Gastroesophageal sphincter (tissue), 3 donors: ENCODE data around the gene COL18A1.

Source experiments
- CTCF ChIP-seq, 4 experiments: fragments of 200-600 bp in 2 of 4; fragments of 450-650 bp in 2 of 4; sonication (generic) in 1 of 4; IDR thresholded peaks; one replicate each; pipeline ENCODE4 v1.5.1; 2017 to 2019; ENCODE audit warnings: antibody characterized with exemption in 4 of 4, mild to moderate bottlenecking in 2 of 4, moderate library complexity in 2 of 4
- POLR2A ChIP-seq, 2 donors: fragments of 450-650 bp; IDR thresholded peaks; one replicate each; pipeline ENCODE4 v1.6.1; 2017; ENCODE audit warnings: antibody characterized with exemption in 2 of 2, mild to moderate bottlenecking in 2 of 2, moderate library complexity in 1 of 2

- TF ChIP-seq CTCF (IDR thresholded peaks at IDR 0.05) (no peak), POLR2A (IDR thresholded peaks at IDR 0.05) (no peak)
These were observed 55.1 kb downstream of the COL18A1 start for GRCh38 chr21:45460011-45460565.
